Dedifferentiated amniotic fluid mesenchymal stem cell (primary cell): ENCODE results near the gene EIF5B.

Source experiments
- DNase-seq: peaks from one replicate; pipeline ENCODE4 v3.0.0-alpha.2; 2016; ENCODE audit errors: extremely low spot score

EIF5B gene

GRCh38 chr2:99404797-99405669 is 67.8 kb downstream of the EIF5B start:
- no peak for DNase-seq

GRCh38 chr2:99406137-99406536 is 68.9 kb downstream of the EIF5B start:
- no peak for DNase-seq

GRCh38 chr2:99410276-99410675 is 73.1 kb downstream of the EIF5B start:
- DNase-seq = no peak

GRCh38 chr2:99414566-99414965 is 77.4 kb downstream of the EIF5B start:
- DNase-seq = no peak

- no peak for DNase-seq
These were observed 80.2 kb downstream of the EIF5B start for GRCh38 chr2:99417396-99417795.

- DNase-seq = no peak
These were observed 82.8 kb downstream of the EIF5B start for GRCh38 chr2:99420031-99420430.

GRCh38 chr2:99420751-99421299 is 83.6 kb downstream of the EIF5B start:
- DNase-seq = no peak

- DNase-seq = no peak
These were observed 84.3 kb downstream of the EIF5B start for GRCh38 chr2:99421469-99421868.

GRCh38 chr2:99422599-99422998 is 85.4 kb downstream of the EIF5B start:
- DNase-seq = no peak

- no peak for DNase-seq
These were observed 87.2 kb downstream of the EIF5B start for GRCh38 chr2:99424371-99424770.

- peak; percentile 40 for DNase-seq
These were observed 87.8 kb downstream of the EIF5B start for GRCh38 chr2:99425022-99425421.

- peak; percentile 70 for DNase-seq
These were observed 93.6 kb downstream of the EIF5B start for GRCh38 chr2:99430614-99431291.

GRCh38 chr2:99431587-99432275 is 94.5 kb downstream of the EIF5B start:
- no peak for DNase-seq

GRCh38 chr2:99433340-99433739 is 96.2 kb downstream of the EIF5B start:
- no peak for DNase-seq

GRCh38 chr2:99436874-99437273 is 99.7 kb downstream of the EIF5B start:
- no peak for DNase-seq

- DNase-seq = no peak
These were observed 102.8 kb downstream of the EIF5B start for GRCh38 chr2:99439971-99440505.

GRCh38 chr2:99442837-99443236 is 105.6 kb downstream of the EIF5B start:
- no peak for DNase-seq

- DNase-seq = no peak
These were observed 107.0 kb downstream of the EIF5B start for GRCh38 chr2:99444222-99444621.

- no peak for DNase-seq
These were observed 107.9 kb downstream of the EIF5B start for GRCh38 chr2:99445065-99445464.

- DNase-seq = no peak
These were observed 111.4 kb downstream of the EIF5B start for GRCh38 chr2:99448556-99448955.

GRCh38 chr2:99450199-99450598 is 113.0 kb downstream of the EIF5B start:
- no peak for DNase-seq
